GM15510 (cell line): ENCODE measurements around the gene ABCG5.

ENCODE experiments used
- POLR2A ChIP-seq: IDR thresholded peaks from 3 replicates; pipeline ENCODE4 v1.6.1; 2011; ENCODE audit warnings: borderline replicate concordance; ENCODE audit not compliant: insufficient read length; ENCODE audit errors: extremely low read depth

ABCG5 gene

DNA sequence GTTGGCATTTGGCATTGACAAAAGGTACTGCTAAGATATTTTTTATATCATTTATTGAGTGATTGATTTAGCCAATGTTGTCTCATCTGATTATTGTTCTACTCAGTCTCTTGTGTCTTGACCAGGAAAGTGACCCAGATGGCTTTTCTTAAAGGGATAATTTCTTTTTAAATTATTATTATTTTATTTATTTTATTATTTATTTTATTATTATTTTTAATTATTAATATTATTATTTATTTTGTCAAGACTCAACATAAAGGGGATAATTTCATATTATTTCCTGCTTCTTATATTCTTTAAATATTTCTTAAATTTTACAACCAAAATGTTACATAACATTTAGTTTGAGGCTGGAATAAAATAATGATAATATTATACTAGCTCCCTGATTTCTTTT lies 37.7 kb downstream of the ABCG5 start:
- TF ChIP-seq POLR2A, result no peak

DNA sequence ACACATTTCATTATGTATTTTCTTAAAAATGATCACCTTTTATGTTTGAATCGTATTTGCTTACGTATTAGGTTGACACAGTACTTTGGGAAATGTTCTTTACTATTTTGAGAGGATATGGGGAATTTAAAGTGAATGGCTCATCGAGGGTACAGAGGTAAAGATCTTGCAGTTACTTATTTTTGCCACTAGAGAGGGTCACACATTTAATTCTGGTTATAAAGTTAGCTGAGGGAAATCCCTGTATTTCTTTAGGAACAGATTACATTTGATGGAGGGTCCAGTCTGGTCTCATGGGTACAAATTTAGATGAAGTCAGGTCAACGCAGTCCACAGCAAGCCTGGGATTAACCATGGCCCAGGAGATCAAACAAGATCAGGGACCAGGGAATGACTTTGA lies 40.3 kb downstream of the ABCG5 start:
- TF ChIP-seq POLR2A, result no peak

DNA sequence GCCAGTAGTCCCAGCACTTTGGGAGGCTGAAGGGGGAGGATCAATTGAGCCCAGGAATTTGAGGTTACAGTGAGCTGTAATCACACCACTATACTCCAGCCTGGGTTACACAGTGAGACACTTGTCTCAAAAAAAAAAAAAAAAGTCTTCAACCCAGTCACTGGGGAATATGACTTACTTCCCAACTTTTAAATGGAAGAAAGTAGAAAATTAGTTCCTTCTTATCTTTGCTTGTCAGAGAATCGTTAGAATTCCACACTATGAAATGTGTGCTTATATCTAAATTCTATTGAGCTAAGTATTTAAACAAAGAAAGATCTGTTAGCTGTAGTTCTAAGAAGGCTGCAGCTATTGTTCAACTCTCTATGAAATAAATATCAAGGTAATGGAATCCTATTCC lies 42.4 kb downstream of the ABCG5 start:
- no peak for TF ChIP-seq POLR2A

DNA sequence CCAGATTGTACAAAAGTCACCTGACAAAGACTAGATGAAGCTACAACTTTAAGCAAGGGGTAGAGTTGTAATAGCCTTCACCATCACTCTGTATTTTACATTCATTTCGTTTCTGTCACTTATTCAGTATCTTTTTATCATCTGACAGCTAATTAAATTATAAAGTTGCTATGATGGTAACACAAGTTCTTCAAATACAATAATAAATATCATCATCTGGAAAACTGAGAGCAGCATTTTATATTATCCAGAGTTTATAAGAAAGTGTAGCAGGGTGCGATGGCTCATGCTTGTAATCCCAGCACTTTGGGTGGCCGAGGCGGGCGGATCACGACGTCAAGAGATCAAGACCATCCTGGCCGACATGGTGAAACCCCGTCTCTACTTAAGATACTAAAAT lies 43.7 kb downstream of the ABCG5 start:
- TF ChIP-seq POLR2A, result no peak

DNA sequence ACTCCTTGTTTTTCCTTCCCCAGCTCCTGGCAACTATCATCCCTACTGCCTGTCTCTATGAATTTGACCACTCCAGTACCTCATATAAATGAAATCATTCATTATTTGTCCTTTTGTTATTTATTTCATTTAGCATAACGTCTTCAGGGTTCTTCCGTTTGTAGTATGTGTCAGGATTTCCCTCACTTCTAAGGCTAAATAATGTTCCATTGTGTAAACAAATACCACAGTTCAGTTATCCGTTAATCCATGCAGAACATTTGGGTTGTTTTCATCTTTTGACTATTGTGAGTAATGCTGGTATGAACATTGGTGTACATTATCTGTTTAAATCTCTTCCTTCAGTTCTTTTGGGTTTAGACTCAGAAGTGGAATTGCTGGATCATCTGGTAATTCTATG lies 46.0 kb downstream of the ABCG5 start:
- no peak for TF ChIP-seq POLR2A

DNA sequence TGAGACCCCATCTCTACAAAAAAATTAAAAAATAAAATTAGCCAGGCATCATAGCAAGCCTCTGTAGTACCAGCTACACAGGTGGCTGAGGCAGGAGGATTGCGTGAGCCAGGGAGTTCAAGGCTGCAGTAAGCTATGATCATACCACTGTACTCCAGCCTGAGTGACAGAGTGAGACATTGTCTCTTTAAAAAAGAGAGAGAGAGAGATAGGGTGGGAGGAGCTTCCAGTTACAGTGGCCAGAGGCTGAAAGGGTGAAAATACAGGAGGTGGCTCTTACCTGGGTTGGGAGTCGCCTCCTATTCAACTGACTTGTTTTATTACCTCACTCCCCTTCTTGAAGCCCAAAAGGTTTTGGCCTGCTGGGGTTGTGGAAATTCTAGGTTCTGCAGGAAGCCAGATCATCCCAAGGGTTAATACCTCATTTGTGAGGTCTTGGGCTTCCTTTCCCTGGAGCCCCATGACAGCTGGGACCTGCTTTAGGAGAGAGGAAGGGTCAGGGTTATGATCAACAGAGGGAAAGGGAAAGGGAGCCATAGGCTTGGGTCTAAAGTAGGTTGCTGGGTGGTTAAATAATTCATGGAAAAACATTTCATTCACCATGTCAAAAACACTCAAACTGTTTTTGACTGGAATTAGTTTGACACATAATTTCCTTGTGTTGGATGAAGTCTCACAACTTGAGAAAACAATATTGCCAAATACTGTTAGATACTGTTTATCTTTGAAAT lies 47.4 kb downstream of the ABCG5 start:
- TF ChIP-seq POLR2A, result no peak

DNA sequence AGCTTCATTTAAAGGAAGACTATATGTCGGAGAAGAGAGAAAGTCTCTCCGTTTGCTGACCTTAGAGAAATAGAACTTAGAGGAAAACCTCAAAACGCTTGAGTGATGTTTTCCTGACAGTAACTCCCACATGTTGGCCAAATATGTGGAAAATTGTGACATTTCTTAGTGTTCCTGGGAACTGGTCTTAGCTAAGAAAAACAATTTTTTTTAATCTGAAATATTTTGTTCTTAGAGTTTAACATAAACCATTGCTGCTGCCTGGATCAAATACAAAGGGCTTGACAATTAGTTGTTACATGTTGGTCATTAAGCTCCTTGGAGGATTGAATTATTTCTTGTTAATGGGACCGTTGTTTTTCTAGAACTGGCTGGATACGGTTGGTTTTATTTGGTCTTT lies 48.5 kb downstream of the ABCG5 start:
- no peak for TF ChIP-seq POLR2A

DNA sequence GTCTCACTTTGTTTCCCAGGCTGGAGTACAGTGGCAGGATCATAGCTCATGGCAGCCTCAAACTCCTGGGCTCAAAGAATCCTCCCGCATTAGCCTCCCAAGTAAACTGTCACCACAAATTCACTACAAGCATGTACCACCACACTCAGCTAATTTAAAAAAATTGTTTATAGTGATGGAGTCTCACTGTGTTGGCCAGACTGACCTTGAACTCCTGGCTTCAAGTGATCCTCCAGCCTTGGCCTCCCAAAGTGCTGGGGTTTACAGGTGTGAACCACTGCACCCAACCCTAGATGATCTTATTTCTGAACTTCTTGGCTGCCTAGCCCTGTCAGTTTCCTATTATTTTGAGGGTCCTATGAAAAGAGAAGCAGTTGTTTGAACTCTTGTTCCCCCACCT lies 50.0 kb downstream of the ABCG5 start:
- no peak for TF ChIP-seq POLR2A

DNA sequence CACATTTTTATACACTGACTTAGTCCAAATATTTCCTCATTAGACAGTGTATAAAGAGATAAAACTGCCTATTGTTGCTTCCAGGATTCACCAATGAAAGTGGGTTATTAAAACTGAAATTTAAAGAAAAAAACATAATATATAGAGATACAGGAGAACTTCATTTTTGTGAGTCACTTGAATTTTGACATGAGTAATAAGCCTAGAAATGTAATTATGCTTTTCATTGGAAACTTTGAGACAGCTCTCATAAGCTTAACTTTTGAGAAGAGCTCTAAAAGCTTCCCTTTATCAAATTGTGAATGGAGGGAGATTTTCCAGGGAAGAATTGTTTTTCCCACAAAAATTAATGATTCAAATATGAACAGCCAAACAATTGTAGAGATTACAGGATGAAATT lies 50.7 kb downstream of the ABCG5 start:
- no peak for TF ChIP-seq POLR2A

DNA sequence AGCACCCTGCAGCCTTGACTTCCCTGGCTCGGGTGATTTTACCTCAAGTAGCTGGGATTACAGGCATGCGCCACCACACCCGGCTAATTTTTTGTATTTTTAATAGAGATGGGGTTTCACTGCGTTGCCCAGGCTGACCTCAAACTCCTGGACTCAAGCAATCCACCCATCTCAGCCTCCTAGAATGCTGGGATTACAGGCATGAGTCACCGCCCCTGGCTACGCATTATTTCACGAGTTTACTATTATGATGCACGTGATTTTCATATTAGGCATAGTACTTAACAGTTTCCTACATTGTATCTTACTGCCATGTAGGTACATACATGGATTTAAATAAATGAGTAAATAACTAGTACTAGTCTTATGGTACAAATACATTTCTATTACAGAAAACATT lies 60.4 kb downstream of the ABCG5 start:
- no peak for TF ChIP-seq POLR2A

DNA sequence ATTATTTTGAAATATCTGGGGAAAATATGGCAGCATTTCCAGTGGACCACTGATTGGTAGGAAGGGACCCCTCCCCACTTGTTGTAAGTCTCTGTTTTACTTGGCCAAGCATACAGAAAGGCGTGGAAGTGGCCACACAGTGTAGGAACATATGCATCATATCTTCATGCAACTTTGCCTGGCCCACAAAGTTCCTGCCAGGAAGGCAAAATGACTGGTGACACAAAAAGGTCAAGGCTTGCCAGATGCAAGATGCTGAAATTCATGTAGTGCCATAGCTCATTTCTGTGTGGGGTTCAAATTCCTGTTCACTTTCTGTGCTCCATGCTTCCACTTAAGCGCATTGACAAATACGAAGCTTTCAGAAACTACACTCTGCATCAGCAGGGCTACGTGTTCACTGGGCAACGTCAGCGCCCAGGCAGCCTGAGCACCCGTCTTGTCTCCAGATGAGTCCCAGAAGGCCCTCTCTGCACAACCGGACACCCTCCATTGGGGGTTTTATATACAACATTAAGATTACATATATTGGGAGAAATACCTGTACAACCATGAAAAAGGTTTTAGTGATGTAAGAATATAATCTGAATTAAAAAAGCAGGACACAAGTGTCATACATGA lies 61.2 kb downstream of the ABCG5 start:
- TF ChIP-seq POLR2A, result no peak

DNA sequence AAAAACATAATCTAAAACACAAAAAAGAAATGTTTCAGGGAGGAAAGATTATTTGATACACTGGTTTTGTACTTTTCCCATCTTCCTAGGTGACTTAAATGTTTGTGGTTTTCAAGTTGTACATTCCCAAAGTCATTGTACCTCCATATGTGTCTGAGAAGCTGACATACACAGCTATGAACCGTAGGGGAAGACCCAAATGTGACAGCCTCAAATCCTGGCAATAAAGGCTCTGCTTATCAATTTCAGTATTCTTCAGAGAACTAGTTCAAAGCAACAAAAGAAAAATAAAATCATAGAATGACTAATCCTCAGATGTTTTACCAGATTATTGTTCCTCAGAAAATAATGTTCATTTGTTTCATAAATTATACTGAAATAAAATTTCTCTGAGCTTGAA lies 62.3 kb downstream of the ABCG5 start:
- no peak for TF ChIP-seq POLR2A

DNA sequence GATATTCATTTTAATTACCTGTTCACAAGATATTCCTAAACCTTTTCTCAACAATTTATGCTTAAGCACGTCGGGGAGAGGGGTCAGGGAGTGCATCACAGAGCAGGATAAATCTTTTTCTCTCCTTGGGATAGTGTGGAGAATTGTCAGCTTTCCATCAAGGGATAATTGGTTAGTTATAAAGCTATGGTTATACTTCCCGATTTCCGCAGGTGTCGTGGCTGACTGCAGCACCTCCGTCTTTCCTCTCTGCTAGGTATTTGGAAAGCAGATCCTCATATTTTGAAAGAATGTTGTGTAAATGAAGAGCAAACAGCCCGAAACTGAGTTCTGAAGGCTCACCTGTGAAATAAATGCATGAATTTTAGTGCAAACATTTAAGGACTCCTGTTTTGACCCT lies 64.0 kb downstream of the ABCG5 start:
- no peak for TF ChIP-seq POLR2A

DNA sequence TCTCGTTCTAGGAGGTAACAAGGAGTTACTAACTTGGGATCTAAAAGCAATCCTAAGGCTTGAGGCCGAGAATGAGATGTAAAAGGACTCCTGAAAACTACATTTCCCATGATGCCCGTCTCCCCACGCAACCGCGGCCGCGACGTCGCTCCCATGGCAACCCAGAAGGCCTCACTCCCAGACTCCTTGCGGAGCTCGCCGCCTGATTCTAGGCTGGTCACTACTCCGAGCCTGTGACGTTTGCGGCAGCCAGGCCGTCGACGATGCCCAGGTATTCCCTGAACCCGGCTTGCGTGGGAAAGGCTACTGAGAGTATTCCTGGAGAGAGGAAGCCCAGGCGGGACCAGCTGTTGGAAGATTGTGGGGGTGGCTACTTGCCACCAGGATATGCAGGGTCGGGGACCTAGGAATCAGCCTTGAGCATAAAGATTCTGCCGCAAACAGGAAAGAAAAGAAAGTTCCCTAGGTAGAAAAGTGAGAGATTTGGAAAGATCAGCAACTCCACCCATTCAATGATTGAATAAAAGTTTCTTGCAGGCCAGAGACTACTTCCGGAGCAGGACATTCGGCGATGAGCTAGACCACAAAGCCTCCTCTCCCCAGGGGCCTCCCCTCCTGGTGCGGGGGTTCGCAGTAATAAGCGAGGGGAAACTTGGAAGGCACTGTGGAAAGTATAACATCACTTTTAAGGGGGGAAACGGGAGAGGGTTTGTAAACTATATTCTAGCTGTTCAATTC lies 64.6 kb downstream of the ABCG5 start, which contains the start of gene DYNC2LI1:
DYNC2LI1 (plus strand) TSS at position 164 of the 738 bp plus-strand sequence; CDS start at position 264, 100 bp downstream.
- TF ChIP-seq POLR2A, result peak; percentile 45

DNA sequence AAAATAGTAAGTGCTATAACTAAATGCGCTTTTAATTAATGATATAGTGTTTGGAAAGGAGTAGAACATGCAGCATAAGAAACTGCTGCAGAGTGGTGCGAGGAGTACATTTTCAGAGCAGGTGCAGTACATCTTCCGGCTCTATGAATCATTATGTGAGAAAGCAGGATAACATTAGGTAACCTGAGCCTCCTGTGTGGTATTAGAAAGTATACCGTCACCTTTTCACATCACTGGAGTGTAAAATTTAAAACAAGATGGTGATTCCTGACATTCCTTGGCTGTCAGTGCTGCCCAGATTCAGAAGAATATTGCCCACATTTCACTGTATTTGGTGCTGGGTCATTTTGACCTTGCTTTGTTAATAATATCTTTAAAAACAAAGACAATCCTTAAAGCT lies 72.6 kb downstream of the ABCG5 start:
- no peak for TF ChIP-seq POLR2A
